WTC11 (cell line): ENCODE data around the gene PRKD1. TPM values are rescaled to one million over a fixed set of nuclear protein-coding genes. Genes with fewer than 3 reads are reported as not detected.
A peak's percentile ranks its signal among the peaks of the same experiment; 100 is the strongest.

Source experiments
- ATAC-seq: fragments of 200-7000 bp; cut with Tn5 transposase; 2 replicates; pipeline ENCODE4 v1.10.0; 2021; ENCODE audit warnings: mild to moderate bottlenecking, moderate library complexity
- CTCF ChIA-PET: fragments of 300-600 bp; sonication (Branson Sonifier 250); formaldehyde crosslinking; loops from one replicate; lab custom pipeline; 2021; ENCODE audit warnings: antibody characterized with exemption; lab: Charles Lee
- POLR2A ChIA-PET: fragments of 350-600 bp; sonication (Branson Sonifier 250); formaldehyde crosslinking; loops from one replicate; lab custom pipeline; 2021; ENCODE audit warnings: antibody characterized with exemption; lab: Charles Lee
- DNase-seq: peaks from one replicate; pipeline ENCODE4 v3.0.0; 2021; ENCODE audit warnings: low spot score
- H3K27ac Mint-ChIP-seq: 2 replicates; pipeline ENCODE4 v1.8.0; 2021; ENCODE audit warnings: mixed read lengths
- H3K27me3 Mint-ChIP-seq: 2 replicates; pipeline ENCODE4 v1.8.0; 2021; ENCODE audit warnings: low read depth, mild to moderate bottlenecking, moderate library complexity, mixed read lengths
- H3K36me3 Mint-ChIP-seq: 2 replicates; pipeline ENCODE4 v1.8.0; 2021; ENCODE audit warnings: mixed read lengths
- H3K4me1 Mint-ChIP-seq: 2 replicates; pipeline ENCODE4 v1.8.0; 2022; ENCODE audit warnings: mixed read lengths
- H3K4me3 Mint-ChIP-seq: 2 replicates; pipeline ENCODE4 v1.8.0; 2021; ENCODE audit warnings: mild to moderate bottlenecking, moderate library complexity, mixed read lengths
- H3K9me3 Mint-ChIP-seq: 2 replicates; pipeline ENCODE4 v1.8.0; 2021; ENCODE audit warnings: mixed read lengths
- FOXJ3 ChIP-seq: sonication (generic); formaldehyde crosslinking; IDR thresholded peaks from 2 replicates; pipeline ENCODE4 v1.9.0; 2021; ENCODE audit warnings: missing genetic modification reagents, mild to moderate bottlenecking, borderline replicate concordance
- HMGXB4 ChIP-seq: sonication (generic); formaldehyde crosslinking; IDR thresholded peaks from 2 replicates; pipeline ENCODE4 v1.8.1; 2023; ENCODE audit warnings: mild to moderate bottlenecking, moderate library complexity, missing genetic modification reagents
- OVOL2 ChIP-seq: fragments of 250-450 bp; sonication (Bioruptor Pico); IDR thresholded peaks from 2 replicates; pipeline ENCODE4 v1.9.0; 2021; ENCODE audit warnings: mild to moderate bottlenecking, borderline replicate concordance
- SOX15 ChIP-seq: fragments of 250-450 bp; sonication (Bioruptor Pico); IDR thresholded peaks from 2 replicates; pipeline ENCODE4 v1.9.0; 2021; ENCODE audit warnings: mild to moderate bottlenecking
- TEAD1 ChIP-seq: sonication (generic); formaldehyde crosslinking; IDR thresholded peaks from 2 replicates; pipeline ENCODE4 v1.8.0; 2022; ENCODE audit warnings: mild to moderate bottlenecking, missing genetic modification reagents
- TEAD4 ChIP-seq: sonication (generic); formaldehyde crosslinking; IDR thresholded peaks from 2 replicates; pipeline ENCODE4 v1.8.0; 2022; ENCODE audit warnings: mild to moderate bottlenecking, missing genetic modification reagents
- ZNF281 ChIP-seq: sonication (generic); formaldehyde crosslinking; IDR thresholded peaks from 2 replicates; pipeline ENCODE4 v1.8.0; 2023; ENCODE audit warnings: mild to moderate bottlenecking, missing genetic modification reagents
- ZNF317 ChIP-seq: sonication (generic); formaldehyde crosslinking; IDR thresholded peaks from 2 replicates; pipeline ENCODE4 v1.8.1; 2023; ENCODE audit warnings: low read depth, mild to moderate bottlenecking, moderate library complexity, missing genetic modification reagents, borderline replicate concordance
- ZNF423 ChIP-seq: fragments of 250-450 bp; sonication (Bioruptor Pico); IDR thresholded peaks from 2 replicates; pipeline ENCODE4 v2.1.2; 2022; ENCODE audit warnings: mild to moderate bottlenecking, moderate library complexity
- ZNF671 ChIP-seq: fragments of 250-450 bp; sonication (Bioruptor Pico); IDR thresholded peaks from 2 replicates; pipeline ENCODE4 v1.8.0; 2021; ENCODE audit warnings: mild to moderate bottlenecking
- total RNA-seq: library from RNA; stranded (reverse); gene quantifications from 3 replicates; pipeline ENCODE4 v1.2.3, GENCODE V29; 2021
- TF ChIP-seq, protein P1 (sequence below): sonication (generic); formaldehyde crosslinking; IDR thresholded peaks from 2 replicates; pipeline ENCODE4 v1.8.0; 2022; ENCODE audit warnings: mild to moderate bottlenecking, missing genetic modification reagents
- TF ChIP-seq, protein P2 (sequence below): sonication (generic); formaldehyde crosslinking; IDR thresholded peaks from 2 replicates; pipeline ENCODE4 v1.8.1; 2023; ENCODE audit warnings: mild to moderate bottlenecking, missing genetic modification reagents
- TF ChIP-seq, protein P3 (sequence below): sonication (generic); formaldehyde crosslinking; IDR thresholded peaks from 2 replicates; pipeline ENCODE4 v1.8.1; 2022; ENCODE audit warnings: low read depth, mild to moderate bottlenecking, moderate library complexity, missing genetic modification reagents, borderline replicate concordance
- TF ChIP-seq, protein P4 (sequence below): fragments of 250-450 bp; sonication (Bioruptor Pico); IDR thresholded peaks from 2 replicates; pipeline ENCODE4 v2.1.2; 2022; ENCODE audit warnings: mild to moderate bottlenecking, moderate library complexity
- TF ChIP-seq, protein P5 (sequence below): sonication (generic); formaldehyde crosslinking; IDR thresholded peaks from 2 replicates; pipeline ENCODE4 v1.8.1; 2023; ENCODE audit warnings: mild to moderate bottlenecking, missing genetic modification reagents, borderline replicate concordance
- TF ChIP-seq, protein P6 (sequence below): sonication (generic); formaldehyde crosslinking; IDR thresholded peaks from 2 replicates; pipeline ENCODE4 v1.8.1; 2022; ENCODE audit warnings: mild to moderate bottlenecking, moderate library complexity, missing genetic modification reagents

The PRKD1 gene
- total RNA-seq, 1 experiment from 2014 or later = 7.6 TPM

GRCh38 chr14:29587046-29587445 is 340.6 kb downstream of the PRKD1 start (continued):
- TF ChIP-seq HMGXB4 (CRISPR knock-in tag) (no peak), SOX15 (CRISPR knock-in tag) (no peak), TEAD4 (CRISPR knock-in tag) (no peak)
- TF ChIP-seq, protein P1, sequence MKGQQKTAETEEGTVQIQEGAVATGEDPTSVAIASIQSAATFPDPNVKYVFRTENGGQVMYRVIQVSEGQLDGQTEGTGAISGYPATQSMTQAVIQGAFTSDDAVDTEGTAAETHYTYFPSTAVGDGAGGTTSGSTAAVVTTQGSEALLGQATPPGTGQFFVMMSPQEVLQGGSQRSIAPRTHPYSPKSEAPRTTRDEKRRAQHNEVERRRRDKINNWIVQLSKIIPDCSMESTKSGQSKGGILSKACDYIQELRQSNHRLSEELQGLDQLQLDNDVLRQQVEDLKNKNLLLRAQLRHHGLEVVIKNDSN = no peak
- TF ChIP-seq, protein P2, sequence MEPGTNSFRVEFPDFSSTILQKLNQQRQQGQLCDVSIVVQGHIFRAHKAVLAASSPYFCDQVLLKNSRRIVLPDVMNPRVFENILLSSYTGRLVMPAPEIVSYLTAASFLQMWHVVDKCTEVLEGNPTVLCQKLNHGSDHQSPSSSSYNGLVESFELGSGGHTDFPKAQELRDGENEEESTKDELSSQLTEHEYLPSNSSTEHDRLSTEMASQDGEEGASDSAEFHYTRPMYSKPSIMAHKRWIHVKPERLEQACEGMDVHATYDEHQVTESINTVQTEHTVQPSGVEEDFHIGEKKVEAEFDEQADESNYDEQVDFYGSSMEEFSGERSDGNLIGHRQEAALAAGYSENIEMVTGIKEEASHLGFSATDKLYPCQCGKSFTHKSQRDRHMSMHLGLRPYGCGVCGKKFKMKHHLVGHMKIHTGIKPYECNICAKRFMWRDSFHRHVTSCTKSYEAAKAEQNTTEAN (CRISPR knock-in tag) = no peak
- TF ChIP-seq, all 79 proteins: peak for 0

- no peaks in the 10 kb centered on the region for H3K27me3 Mint-ChIP-seq
- CTCF ChIA-PET = interaction anchor here (0.7 kb wide), 1 partner anchor 11 kb away, joined by 3 read pairs; no protein-coding TSS in a partner anchor
- H3K27ac Mint-ChIP-seq = peak overlapping the region; percentile 94
- DNase-seq = peak; percentile 43
- H3K4me1 Mint-ChIP-seq = peaks cover 26% of the 10 kb centered on the region
- no peaks in the 10 kb centered on the region for H3K36me3 Mint-ChIP-seq
- TF ChIP-seq, protein P3, sequence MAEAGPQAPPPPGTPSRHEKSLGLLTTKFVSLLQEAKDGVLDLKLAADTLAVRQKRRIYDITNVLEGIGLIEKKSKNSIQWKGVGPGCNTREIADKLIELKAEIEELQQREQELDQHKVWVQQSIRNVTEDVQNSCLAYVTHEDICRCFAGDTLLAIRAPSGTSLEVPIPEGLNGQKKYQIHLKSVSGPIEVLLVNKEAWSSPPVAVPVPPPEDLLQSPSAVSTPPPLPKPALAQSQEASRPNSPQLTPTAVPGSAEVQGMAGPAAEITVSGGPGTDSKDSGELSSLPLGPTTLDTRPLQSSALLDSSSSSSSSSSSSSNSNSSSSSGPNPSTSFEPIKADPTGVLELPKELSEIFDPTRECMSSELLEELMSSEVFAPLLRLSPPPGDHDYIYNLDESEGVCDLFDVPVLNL (CRISPR knock-in tag) = no peak
- H3K9me3 Mint-ChIP-seq = no peaks in the 10 kb centered on the region
- ATAC-seq = peak; percentile 90
- peak overlapping the region; percentile 6; the same call in 1 of the 2 replicates for H3K4me3 Mint-ChIP-seq
- POLR2A ChIA-PET = no interaction called here
Measured at GRCh38 chr14:29584992-29585391, 342.7 kb downstream of the PRKD1 start.

DNA sequence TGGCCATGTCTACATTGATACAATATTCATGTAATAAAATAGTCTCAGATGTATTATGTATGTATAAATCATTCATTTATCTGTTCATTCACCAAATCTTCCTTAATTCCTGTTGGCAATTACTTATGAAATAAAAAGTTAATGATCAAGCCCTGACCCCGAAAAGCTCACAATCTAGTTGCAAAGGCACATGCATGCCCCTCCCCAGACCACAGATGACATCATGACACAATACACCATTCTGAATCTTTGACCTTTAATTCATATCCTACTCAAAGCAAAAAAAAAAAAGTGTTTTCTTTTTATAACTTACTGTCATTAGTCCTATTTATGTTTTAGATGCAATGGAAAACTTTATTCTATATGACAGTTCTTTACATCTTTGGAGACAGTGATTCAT is 346.9 kb downstream of the PRKD1 start:
- H3K4me1 Mint-ChIP-seq = peaks cover 21% of the 10 kb centered on the region
- ATAC-seq (no peak), DNase-seq (no peak)
- no peaks in the 10 kb centered on the region for H3K36me3 Mint-ChIP-seq
- CTCF ChIA-PET = no interaction called here
- H3K9me3 Mint-ChIP-seq = no peaks in the 10 kb centered on the region
- no peaks in the 10 kb centered on the region for H3K27me3 Mint-ChIP-seq
- no peak overlapping the region for H3K27ac Mint-ChIP-seq
- H3K4me3 Mint-ChIP-seq = no peak overlapping the region
- POLR2A ChIA-PET = no interaction called here
- TF ChIP-seq, protein P4, sequence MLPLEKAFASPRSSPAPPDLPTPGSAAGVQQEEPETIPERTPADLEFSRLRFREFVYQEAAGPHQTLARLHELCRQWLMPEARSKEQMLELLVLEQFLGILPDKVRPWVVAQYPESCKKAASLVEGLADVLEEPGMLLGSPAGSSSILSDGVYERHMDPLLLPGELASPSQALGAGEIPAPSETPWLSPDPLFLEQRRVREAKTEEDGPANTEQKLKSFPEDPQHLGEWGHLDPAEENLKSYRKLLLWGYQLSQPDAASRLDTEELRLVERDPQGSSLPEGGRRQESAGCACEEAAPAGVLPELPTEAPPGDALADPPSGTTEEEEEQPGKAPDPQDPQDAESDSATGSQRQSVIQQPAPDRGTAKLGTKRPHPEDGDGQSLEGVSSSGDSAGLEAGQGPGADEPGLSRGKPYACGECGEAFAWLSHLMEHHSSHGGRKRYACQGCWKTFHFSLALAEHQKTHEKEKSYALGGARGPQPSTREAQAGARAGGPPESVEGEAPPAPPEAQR (CRISPR knock-in tag) = no peak
- TF ChIP-seq, protein P5, sequence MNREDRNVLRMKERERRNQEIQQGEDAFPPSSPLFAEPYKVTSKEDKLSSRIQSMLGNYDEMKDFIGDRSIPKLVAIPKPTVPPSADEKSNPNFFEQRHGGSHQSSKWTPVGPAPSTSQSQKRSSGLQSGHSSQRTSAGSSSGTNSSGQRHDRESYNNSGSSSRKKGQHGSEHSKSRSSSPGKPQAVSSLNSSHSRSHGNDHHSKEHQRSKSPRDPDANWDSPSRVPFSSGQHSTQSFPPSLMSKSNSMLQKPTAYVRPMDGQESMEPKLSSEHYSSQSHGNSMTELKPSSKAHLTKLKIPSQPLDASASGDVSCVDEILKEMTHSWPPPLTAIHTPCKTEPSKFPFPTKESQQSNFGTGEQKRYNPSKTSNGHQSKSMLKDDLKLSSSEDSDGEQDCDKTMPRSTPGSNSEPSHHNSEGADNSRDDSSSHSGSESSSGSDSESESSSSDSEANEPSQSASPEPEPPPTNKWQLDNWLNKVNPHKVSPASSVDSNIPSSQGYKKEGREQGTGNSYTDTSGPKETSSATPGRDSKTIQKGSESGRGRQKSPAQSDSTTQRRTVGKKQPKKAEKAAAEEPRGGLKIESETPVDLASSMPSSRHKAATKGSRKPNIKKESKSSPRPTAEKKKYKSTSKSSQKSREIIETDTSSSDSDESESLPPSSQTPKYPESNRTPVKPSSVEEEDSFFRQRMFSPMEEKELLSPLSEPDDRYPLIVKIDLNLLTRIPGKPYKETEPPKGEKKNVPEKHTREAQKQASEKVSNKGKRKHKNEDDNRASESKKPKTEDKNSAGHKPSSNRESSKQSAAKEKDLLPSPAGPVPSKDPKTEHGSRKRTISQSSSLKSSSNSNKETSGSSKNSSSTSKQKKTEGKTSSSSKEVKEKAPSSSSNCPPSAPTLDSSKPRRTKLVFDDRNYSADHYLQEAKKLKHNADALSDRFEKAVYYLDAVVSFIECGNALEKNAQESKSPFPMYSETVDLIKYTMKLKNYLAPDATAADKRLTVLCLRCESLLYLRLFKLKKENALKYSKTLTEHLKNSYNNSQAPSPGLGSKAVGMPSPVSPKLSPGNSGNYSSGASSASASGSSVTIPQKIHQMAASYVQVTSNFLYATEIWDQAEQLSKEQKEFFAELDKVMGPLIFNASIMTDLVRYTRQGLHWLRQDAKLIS (CRISPR knock-in tag) = no peak
- no peak for TF ChIP-seq ZNF671 (CRISPR knock-in tag)
- TF ChIP-seq, protein P6, sequence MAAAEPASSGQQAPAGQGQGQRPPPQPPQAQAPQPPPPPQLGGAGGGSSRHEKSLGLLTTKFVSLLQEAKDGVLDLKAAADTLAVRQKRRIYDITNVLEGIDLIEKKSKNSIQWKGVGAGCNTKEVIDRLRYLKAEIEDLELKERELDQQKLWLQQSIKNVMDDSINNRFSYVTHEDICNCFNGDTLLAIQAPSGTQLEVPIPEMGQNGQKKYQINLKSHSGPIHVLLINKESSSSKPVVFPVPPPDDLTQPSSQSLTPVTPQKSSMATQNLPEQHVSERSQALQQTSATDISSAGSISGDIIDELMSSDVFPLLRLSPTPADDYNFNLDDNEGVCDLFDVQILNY (CRISPR knock-in tag) = no peak
- no peak for TF ChIP-seq FOXJ3 (CRISPR knock-in tag)
- TF ChIP-seq ZNF317 (CRISPR knock-in tag) = no peak
- no peak for TF ChIP-seq ZNF281
- no peak for TF ChIP-seq OVOL2 (CRISPR knock-in tag)
- no peak for TF ChIP-seq ZNF423 (CRISPR knock-in tag)
- TF ChIP-seq TEAD1 (CRISPR knock-in tag) = no peak
